C4-2B (cell line): ENCODE results near the gene GPR150.

Experiments
- ZFX ChIP-seq: fragments of 450-650 bp; IDR thresholded peaks from 2 replicates; pipeline ENCODE4 v1.6.1; 2017
- TF ChIP-seq, protein P1 (sequence below): fragments of 450-650 bp; conservative IDR thresholded peaks from 2 replicates; pipeline ENCODE4 v1.5.1; 2017; ENCODE audit warnings: mild to moderate bottlenecking

DNA sequence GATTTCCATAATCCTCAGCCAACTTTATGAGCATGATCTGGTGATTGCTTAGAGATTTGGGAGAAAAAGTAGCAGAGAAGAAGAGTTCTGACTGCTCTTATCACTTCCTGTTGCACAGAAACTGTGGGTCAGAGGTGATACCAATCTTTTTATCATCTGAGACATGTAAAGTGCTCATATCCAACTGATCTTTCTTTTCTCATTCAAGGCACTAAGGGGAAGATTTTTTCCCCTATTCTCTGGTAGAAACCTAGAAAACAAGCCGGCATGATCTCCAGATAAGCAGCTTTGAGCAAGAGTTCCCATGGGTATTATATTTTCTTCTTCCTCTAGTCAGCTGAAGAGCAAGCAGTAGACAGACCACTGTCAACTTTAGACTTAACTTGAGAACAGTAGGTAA is 29.0 kb upstream of the GPR150 start:
- TF ChIP-seq, protein P1, sequence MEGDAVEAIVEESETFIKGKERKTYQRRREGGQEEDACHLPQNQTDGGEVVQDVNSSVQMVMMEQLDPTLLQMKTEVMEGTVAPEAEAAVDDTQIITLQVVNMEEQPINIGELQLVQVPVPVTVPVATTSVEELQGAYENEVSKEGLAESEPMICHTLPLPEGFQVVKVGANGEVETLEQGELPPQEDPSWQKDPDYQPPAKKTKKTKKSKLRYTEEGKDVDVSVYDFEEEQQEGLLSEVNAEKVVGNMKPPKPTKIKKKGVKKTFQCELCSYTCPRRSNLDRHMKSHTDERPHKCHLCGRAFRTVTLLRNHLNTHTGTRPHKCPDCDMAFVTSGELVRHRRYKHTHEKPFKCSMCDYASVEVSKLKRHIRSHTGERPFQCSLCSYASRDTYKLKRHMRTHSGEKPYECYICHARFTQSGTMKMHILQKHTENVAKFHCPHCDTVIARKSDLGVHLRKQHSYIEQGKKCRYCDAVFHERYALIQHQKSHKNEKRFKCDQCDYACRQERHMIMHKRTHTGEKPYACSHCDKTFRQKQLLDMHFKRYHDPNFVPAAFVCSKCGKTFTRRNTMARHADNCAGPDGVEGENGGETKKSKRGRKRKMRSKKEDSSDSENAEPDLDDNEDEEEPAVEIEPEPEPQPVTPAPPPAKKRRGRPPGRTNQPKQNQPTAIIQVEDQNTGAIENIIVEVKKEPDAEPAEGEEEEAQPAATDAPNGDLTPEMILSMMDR = no peak
- TF ChIP-seq ZFX = no peak
